ENCODE data around the gene STAMBP. TPM values are rescaled to one million over a fixed set of nuclear protein-coding genes. Genes with fewer than 3 reads are reported as not detected.
"Not testable (repeated sequence)": the region's sequence is repeated elsewhere in the genome, so short reads cannot be mapped to it uniquely, and the experiment has no call there.

Gene STAMBP
- total RNA-seq = 34.6 and 39.1 TPM in 2 replicates
- long read RNA-seq, full-length matches to known transcripts = 56 of 99 reads
- long read RNA-seq, partial matches to known transcripts = 14 of 99 reads
- long read RNA-seq, other reads (novel, unspliced or antisense) = 29 of 99 reads

DNA sequence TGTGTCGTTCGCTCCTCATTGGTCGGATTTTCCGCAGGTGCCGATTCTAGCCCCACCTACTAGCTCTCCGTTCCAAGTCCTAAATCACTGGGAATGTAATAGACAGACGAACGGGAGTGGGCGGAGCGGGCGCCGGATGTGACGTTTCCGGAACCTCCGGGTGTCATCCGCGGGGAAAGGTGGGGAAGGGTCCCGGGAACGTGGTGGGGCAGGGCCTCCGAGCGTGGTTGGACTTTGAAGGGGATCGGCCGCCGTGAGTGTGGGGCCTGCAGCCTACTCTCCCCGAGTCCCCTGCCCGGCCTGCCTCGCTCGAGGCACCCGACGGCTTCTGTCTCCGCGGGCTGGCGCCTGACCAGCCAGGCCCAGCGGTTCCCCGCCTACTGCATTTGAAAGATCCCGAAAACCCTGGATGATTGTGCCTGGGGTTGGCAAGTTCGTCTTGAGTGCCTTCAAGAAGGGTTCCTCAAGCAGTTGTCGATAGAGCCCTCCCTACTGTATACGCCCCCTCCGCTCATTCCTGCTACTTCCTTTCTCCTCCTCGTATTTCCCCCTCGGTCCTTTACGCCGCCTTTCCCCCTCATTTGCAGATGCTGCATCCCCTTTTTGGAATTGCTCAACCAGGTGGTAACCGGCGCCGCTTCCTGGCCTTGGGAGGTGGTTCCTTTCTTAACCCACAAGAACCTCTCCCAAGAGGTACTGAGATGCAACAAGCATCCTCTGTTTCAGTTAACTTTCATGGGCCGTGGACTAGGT, at the start of gene STAMBP:
Gene STAMBP (plus strand): TSS at position 144 of the 753 bp plus-strand sequence. CDS start 1,896 bp downstream, outside the sequence.
- Mint-ChIP-seq H3K4me1 (ENCODE audit: unreplicated experiment) (peaks cover 34% of the 10 kb centered on the region), H3K4me3 (ENCODE audit: unreplicated experiment) (peak within 1 kb of the TSS; percentile 93)
- peak; percentile 96 for DNase-seq (ENCODE audit: extremely low spot score, unreplicated experiment)

DNA sequence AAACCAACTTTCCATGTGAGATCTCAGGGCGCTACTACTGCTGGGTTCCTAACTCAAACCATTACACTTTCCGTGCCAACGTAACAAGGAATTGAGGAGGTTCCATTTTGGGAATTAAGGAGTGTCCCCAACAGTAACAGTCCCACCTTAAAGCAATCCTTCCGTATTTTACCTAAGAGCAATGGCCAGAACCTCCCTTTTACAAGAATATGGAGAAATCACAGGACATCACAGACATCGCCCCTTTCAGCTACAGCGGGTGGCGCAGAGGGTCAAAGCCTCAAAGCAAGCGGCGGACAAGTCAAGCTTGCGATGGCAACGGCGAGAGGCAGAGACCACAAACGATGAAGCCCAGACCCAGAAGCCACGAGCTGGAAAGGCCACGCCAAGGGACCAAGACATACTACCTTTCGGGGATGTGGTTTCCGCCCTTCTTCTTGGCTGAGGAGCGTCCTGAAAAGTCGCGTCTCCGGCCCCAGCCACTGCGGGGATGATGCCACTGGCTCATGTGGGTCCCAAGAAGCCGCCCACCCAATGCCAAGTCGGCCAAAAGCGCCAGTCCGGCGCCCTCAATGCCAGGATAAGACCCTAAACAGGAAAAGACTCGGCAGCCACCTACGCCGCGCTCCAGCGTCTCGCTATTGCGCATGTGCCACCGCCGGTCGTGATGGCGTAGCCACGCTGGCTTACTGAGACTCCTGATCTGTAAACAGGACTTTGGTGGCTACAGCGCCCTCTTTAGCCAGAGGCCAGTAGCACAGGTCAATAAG, 49.1 kb upstream of the STAMBP start, which contains the start of gene DUSP11:
Gene DUSP11 (minus strand): TSS at position 637 of the 770 bp plus-strand sequence. CDS start 129 bp downstream, at position 508.
- TF ChIP-seq, protein P1, sequence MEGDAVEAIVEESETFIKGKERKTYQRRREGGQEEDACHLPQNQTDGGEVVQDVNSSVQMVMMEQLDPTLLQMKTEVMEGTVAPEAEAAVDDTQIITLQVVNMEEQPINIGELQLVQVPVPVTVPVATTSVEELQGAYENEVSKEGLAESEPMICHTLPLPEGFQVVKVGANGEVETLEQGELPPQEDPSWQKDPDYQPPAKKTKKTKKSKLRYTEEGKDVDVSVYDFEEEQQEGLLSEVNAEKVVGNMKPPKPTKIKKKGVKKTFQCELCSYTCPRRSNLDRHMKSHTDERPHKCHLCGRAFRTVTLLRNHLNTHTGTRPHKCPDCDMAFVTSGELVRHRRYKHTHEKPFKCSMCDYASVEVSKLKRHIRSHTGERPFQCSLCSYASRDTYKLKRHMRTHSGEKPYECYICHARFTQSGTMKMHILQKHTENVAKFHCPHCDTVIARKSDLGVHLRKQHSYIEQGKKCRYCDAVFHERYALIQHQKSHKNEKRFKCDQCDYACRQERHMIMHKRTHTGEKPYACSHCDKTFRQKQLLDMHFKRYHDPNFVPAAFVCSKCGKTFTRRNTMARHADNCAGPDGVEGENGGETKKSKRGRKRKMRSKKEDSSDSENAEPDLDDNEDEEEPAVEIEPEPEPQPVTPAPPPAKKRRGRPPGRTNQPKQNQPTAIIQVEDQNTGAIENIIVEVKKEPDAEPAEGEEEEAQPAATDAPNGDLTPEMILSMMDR (IDR thresholded peaks at IDR 0.05) = peak; percentile 91
- Mint-ChIP-seq H3K27ac (ENCODE audit: unreplicated experiment) (peak within 1 kb of the TSS; percentile 98), H3K27me3 (ENCODE audit: unreplicated experiment) (no peaks in the 10 kb centered on the region), H3K4me3 (ENCODE audit: unreplicated experiment) (peak within 1 kb of the TSS; percentile 99), H3K9me3 (ENCODE audit: unreplicated experiment) (no peaks in the 10 kb centered on the region), H3K36me3 (ENCODE audit: unreplicated experiment) (peaks cover 15% of the 10 kb centered on the region), H3K4me1 (ENCODE audit: unreplicated experiment) (peaks cover 20% of the 10 kb centered on the region)
- DNase-seq (ENCODE audit: extremely low spot score, unreplicated experiment) = peak; percentile 97

More for the DNA sequence above, at the start of gene STAMBP:
- Mint-ChIP-seq H3K27ac (ENCODE audit: unreplicated experiment) (peak within 1 kb of the TSS; percentile 93), H3K36me3 (ENCODE audit: unreplicated experiment) (peaks cover 15% of the 10 kb centered on the region), H3K9me3 (ENCODE audit: unreplicated experiment) (no peaks in the 10 kb centered on the region), H3K27me3 (ENCODE audit: unreplicated experiment) (no peaks in the 10 kb centered on the region)
- TF ChIP-seq, protein P1 (IDR thresholded peaks at IDR 0.05) = no peak

DNA sequence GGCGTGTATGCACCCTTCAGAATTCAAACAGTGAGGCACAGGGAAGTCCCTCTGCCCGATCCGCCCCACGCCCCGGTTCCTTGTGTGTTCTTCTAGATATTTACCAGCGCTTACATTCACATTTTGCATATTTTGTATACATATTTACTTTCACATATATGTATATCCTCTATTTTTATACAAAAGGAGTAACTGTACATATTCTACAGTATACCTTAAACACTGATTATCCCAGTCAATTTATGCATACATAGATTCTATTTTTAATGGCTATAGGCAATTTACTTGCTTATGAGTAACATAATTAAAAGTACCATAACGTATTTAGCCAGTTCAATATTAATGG, 48.6 kb upstream of the STAMBP start:
- Mint-ChIP-seq H3K27ac (ENCODE audit: unreplicated experiment) (no peak overlapping the region), H3K4me1 (ENCODE audit: unreplicated experiment) (peaks cover 20% of the 10 kb centered on the region)

DNA sequence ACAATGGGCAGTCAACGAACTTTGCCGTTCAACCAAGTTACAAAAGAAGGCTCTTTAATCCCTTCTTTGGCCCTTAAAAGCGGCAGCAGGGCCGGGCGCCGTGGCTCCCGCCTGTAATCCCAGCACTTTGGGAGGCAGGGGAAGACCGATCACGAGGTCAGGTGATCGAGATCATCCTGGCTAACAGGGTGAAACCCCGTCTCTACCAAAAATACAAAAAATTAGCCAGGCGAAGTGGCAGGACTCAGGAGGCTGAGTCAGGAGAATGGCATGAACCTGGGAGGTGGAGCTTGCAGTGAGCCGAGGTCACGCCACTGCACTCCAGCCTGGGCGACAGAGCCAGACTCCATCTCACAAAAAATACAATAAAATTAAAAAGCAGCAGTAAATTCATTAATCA, 45.4 kb upstream of the STAMBP start:
- H3K4me3 Mint-ChIP-seq (ENCODE audit: unreplicated experiment); H3K36me3 Mint-ChIP-seq (ENCODE audit: unreplicated experiment); H3K9me3 Mint-ChIP-seq (ENCODE audit: unreplicated experiment); H3K27me3 Mint-ChIP-seq (ENCODE audit: unreplicated experiment); H3K27ac Mint-ChIP-seq (ENCODE audit: unreplicated experiment); H3K4me1 Mint-ChIP-seq (ENCODE audit: unreplicated experiment); DNase-seq (ENCODE audit: extremely low spot score, unreplicated experiment): not testable (repeated sequence)

More for the DNA sequence above, 48.6 kb upstream of the STAMBP start:
- Mint-ChIP-seq H3K4me3 (ENCODE audit: unreplicated experiment) (peak overlapping the region; percentile 99), H3K9me3 (ENCODE audit: unreplicated experiment) (no peaks in the 10 kb centered on the region), H3K36me3 (ENCODE audit: unreplicated experiment) (peaks cover 11% of the 10 kb centered on the region), H3K27me3 (ENCODE audit: unreplicated experiment) (no peaks in the 10 kb centered on the region)
- no peak for DNase-seq (ENCODE audit: extremely low spot score, unreplicated experiment)
- TF ChIP-seq, protein P1 (IDR thresholded peaks at IDR 0.05) = no peak

DNA sequence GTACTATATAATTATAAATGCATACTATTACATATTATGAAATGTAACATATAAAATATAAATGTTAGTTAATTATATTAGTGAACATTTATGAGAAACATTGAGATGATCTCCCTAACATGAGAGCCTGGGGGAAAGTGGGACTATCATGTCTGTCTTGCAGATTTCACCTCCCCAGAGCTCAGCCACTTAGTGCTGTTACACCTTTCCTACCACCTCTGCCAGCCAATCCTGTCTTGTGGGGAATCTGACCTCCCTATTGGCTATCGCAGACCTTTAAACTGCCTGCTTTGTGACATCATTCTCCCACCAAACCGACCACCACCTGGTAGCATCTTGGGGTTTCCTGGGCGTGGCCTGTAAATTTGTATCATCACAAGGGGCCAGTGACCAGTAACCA, 44.9 kb upstream of the STAMBP start, which contains the start of gene C2orf78:
Gene C2orf78 (plus strand): TSS at position 301 of the 400 bp plus-strand sequence. CDS start 127 bp downstream, outside the sequence.
- not testable (repeated sequence) for H3K27ac Mint-ChIP-seq (ENCODE audit: unreplicated experiment); H3K27me3 Mint-ChIP-seq (ENCODE audit: unreplicated experiment); H3K9me3 Mint-ChIP-seq (ENCODE audit: unreplicated experiment); H3K4me1 Mint-ChIP-seq (ENCODE audit: unreplicated experiment); H3K36me3 Mint-ChIP-seq (ENCODE audit: unreplicated experiment); H3K4me3 Mint-ChIP-seq (ENCODE audit: unreplicated experiment); DNase-seq (ENCODE audit: extremely low spot score, unreplicated experiment)

All from osteocyte (in vitro differentiated cells).